GM12873 (cell line): ENCODE measurements around the gene PLAAT1.

Source experiments
- CTCF ChIP-seq: IDR thresholded peaks from 2 replicates; pipeline ENCODE4 v1.5.1; 2012; ENCODE audit warnings: low read depth, mild to moderate bottlenecking, moderate library complexity, low read length, control low read depth; ENCODE audit not compliant: insufficient read depth; ENCODE audit errors: missing control alignments

The PLAAT1 gene

GRCh38 chr3:193212844-193213243 is 28.2 kb upstream of the PLAAT1 start:
- TF ChIP-seq CTCF, result no peak

GRCh38 chr3:193214445-193214844 is 26.6 kb upstream of the PLAAT1 start:
- no peak for TF ChIP-seq CTCF

GRCh38 chr3:193225302-193226125 is 15.5 kb upstream of the PLAAT1 start:
- no peak for TF ChIP-seq CTCF

- TF ChIP-seq CTCF, result no peak
Measured at GRCh38 chr3:193228206-193228605, 12.8 kb upstream of the PLAAT1 start.

GRCh38 chr3:193229851-193230420 is 11.1 kb upstream of the PLAAT1 start:
- no peak for TF ChIP-seq CTCF

GRCh38 chr3:193230610-193231009 is 10.4 kb upstream of the PLAAT1 start:
- TF ChIP-seq CTCF, result no peak

GRCh38 chr3:193231201-193231600 is 9.8 kb upstream of the PLAAT1 start:
- no peak for TF ChIP-seq CTCF
